ENCODE data around the gene SLIT3.

DNA sequence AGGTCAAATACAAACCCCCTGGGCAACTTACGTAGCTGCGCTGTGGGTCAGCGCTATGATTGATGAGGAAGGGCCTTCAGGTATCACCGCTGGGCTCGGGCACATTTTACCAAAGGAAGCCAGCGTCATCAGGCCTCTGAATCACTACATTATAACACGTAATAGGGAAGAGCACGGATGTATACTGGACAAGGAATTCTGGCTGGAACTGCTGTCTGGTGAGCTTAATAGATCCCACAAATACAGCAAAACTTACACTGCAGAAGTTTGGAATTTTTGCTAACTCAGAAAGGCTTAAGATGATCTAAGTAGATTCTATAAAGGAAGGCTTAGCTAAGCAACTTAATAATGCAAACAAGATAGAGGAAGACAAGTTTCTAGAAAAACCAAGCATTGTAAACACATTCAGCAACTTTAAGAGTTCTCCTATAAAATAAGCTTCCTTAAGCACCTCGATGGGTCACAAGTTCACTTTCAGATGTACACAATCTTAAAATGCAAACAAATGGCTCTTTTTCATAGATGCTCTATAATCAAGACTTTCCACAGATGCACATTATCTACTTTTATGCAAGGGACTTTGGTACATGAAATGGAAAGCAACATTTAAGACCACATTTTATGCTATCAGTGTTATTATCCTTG is 361.7 kb downstream of the SLIT3 start:
- TF ChIP-seq POLR2A (IDR thresholded peaks at IDR 0.05) (no peak), POLR2AphosphoS5 (IDR thresholded peaks at IDR 0.05) (no peak)
- TF ChIP-seq, protein P1, sequence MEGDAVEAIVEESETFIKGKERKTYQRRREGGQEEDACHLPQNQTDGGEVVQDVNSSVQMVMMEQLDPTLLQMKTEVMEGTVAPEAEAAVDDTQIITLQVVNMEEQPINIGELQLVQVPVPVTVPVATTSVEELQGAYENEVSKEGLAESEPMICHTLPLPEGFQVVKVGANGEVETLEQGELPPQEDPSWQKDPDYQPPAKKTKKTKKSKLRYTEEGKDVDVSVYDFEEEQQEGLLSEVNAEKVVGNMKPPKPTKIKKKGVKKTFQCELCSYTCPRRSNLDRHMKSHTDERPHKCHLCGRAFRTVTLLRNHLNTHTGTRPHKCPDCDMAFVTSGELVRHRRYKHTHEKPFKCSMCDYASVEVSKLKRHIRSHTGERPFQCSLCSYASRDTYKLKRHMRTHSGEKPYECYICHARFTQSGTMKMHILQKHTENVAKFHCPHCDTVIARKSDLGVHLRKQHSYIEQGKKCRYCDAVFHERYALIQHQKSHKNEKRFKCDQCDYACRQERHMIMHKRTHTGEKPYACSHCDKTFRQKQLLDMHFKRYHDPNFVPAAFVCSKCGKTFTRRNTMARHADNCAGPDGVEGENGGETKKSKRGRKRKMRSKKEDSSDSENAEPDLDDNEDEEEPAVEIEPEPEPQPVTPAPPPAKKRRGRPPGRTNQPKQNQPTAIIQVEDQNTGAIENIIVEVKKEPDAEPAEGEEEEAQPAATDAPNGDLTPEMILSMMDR (IDR thresholded peaks at IDR 0.05), result no peak
